Measurements from ENCODE around the gene ALPI.
"Not testable (repeated sequence)": the region's sequence is repeated elsewhere in the genome, so short reads cannot be mapped to it uniquely, and the experiment has no call there.

The ALPI gene

DNA sequence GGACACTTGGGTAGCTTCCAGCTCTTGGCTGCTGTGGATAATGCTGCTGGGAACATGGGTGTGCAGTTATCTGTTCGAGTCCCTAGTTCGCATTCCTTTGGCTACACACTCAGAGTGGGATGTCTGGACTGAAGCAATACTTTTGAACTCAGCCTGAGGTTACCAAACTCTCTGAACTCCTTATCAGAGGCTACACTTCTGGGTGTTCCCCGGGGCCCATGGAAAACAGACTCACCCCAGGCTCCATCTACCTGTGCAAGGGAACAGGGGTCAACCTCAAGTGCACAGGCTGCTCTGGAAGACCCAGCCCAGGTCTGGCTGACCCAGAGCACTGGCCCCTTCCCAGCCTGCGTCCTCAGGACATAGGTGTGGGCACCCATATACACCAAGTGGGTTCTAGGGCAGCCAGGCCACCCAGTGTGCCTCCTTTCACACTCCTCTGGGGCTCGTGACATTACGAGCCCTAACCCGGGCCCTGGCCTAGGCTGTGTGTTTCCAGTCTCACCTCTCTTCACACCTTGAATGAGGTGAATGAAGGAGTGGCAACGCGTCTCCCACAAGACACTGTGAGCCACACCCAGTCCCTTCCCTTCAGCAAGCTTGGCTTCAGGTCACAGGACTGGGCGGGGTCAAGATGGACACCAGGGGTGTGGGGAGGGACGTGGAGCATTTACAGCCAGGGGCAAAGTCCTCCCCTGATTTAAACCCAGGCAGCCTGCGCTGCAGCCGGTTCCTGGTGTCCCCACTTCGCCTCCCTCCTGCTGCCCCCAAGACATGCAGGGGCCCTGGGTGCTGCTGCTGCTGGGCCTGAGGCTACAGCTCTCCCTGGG lies at the start of gene ALPI:
TSS of gene ALPI (plus strand) at position 728 of the 830 bp plus-strand sequence. CDS start at position 775, 47 bp downstream.
- Histone ChIP-seq H3K9me3 (ENCODE audit: control insufficient read depth in 2 of 2, low read length in 2 of 2) (no peaks in the 10 kb centered on the region), H3K9ac (ENCODE audit: low read length in 2 of 2) (no peak within 1 kb of the TSS), H3K27ac (ENCODE audit: low read length) (no peak within 1 kb of the TSS), H3K4me3 (ENCODE audit: low read length in 2 of 2) (no peak within 1 kb of the TSS), H3K4me1 (ENCODE audit: control insufficient read depth, insufficient read depth, low read length) (no peaks in the 10 kb centered on the region), H3K27me3 (ENCODE audit: control insufficient read depth in 1 of 2, insufficient read depth in 2 of 2, low read length in 2 of 2) (peaks cover 17 to 18% of the 10 kb centered on the region in 2 donors), H3K36me3 (ENCODE audit: control insufficient read depth in 2 of 2, insufficient read depth in 2 of 2, low read length in 2 of 2) (no peaks in the 10 kb centered on the region)

DNA sequence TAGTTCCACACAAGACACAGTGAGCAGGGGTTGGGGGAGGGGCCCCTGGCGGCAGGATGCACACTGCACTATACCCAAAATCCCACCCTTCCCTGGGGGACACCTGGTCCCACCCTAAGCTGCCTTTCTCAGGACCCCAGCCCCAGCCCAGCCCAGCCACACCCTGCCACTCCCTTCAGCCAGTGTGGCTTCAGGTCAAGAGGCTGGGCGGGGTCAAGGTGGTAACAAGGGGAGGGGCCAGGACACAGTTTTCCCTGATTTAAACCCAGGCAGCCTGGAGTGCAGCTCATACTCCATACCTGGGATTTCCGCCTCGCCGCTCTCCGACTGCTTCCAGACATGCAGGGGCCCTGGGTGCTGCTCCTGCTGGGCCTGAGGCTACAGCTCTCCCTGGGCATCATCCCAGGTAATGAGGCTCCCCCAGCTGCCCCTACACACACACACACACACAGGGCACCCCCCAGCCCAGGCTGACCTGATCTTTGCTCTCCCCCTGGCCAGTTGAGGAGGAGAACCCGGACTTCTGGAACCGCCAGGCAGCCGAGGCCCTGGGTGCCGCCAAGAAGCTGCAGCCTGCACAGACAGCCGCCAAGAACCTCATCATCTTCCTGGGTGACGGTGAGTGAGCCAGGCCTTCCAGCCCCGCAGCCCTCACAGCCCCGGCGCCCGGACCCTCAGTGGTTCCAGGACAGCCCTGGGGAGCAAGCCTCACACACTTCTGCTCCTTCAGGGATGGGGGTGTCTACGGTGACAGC lies 49.2 kb upstream of the ALPI start, which contains the start of gene ALPG:
TSS of gene ALPG (plus strand) at position 289 of the 755 bp plus-strand sequence. CDS start at position 340, 51 bp downstream.
- no peaks in the 10 kb centered on the region for H3K4me1 ChIP-seq (ENCODE audit: control insufficient read depth, insufficient read depth, low read length)
- H3K9ac ChIP-seq (ENCODE audit: low read length in 2 of 2) = no peak within 1 kb of the TSS
- H3K27me3 ChIP-seq (ENCODE audit: control insufficient read depth in 1 of 2, insufficient read depth in 2 of 2, low read length in 2 of 2) = peaks cover 3 to 7% of the 10 kb centered on the region in 2 donors

DNA sequence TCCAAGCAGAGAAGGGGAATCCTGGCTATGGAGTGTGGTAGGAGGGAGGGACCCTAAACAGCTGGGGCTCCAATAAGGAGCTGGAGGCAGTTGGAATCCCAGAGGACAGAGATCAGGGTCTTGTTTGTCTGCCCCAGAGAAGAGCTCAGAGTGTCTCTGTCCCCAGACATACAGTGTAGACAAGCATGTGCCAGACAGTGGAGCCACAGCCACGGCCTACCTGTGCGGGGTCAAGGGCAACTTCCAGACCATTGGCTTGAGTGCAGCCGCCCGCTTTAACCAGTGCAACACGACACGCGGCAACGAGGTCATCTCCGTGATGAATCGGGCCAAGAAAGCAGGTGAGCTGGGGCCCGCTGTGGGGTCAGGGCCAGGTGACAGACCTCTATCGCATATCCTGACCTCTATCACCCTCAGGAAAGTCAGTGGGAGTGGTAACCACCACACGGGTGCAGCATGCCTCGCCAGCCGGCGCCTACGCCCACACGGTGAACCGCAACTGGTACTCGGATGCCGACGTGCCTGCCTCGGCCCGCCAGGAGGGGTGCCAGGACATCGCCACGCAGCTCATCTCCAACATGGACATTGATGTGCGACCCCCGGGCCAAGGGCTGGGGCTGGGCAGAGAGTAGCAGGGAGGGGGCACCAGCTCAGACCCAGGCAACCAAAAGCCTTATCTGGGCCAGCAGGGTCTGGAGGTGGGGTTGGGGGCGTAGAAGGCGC lies 48.4 kb upstream of the ALPI start:
- not testable (repeated sequence) for H3K27ac ChIP-seq (ENCODE audit: low read length); H3K36me3 ChIP-seq (ENCODE audit: control insufficient read depth in 2 of 2, insufficient read depth in 2 of 2, low read length in 2 of 2)

More for the DNA sequence above, 49.2 kb upstream of the ALPI start, which contains the start of gene ALPG:
- H3K4me3 ChIP-seq (ENCODE audit: low read length in 2 of 2) = no peak within 1 kb of the TSS
- H3K27ac ChIP-seq (ENCODE audit: low read length) = no peak within 1 kb of the TSS
- no peaks in the 10 kb centered on the region for H3K36me3 ChIP-seq (ENCODE audit: control insufficient read depth in 2 of 2, insufficient read depth in 2 of 2, low read length in 2 of 2)
- H3K9me3 ChIP-seq (ENCODE audit: control insufficient read depth in 2 of 2, low read length in 2 of 2) = no peaks in the 10 kb centered on the region

DNA sequence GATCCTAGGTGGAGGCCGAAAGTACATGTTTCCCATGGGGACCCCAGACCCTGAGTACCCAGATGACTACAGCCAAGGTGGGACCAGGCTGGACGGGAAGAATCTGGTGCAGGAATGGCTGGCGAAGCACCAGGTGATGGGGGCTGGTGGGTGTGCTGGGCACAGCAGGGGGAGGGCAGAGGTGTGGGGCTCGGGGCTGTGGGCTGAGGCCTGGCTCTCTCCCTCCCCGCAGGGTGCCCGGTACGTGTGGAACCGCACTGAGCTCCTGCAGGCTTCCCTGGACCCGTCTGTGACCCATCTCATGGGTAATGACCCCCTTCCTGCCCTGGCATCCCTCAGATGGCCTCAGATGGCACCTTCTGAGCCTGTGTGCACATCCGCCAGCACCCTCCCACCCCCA lies 47.7 kb upstream of the ALPI start:
- not testable (repeated sequence) for H3K4me3 ChIP-seq (ENCODE audit: low read length in 2 of 2); H3K4me1 ChIP-seq (ENCODE audit: control insufficient read depth, insufficient read depth, low read length); H3K9ac ChIP-seq (ENCODE audit: low read length in 2 of 2); H3K36me3 ChIP-seq (ENCODE audit: control insufficient read depth in 2 of 2, insufficient read depth in 2 of 2, low read length in 2 of 2); H3K9me3 ChIP-seq (ENCODE audit: control insufficient read depth in 2 of 2, low read length in 2 of 2); H3K27me3 ChIP-seq (ENCODE audit: control insufficient read depth in 1 of 2, insufficient read depth in 2 of 2, low read length in 2 of 2); H3K27ac ChIP-seq (ENCODE audit: low read length)

More for the DNA sequence above, 48.4 kb upstream of the ALPI start:
- not testable (repeated sequence) for H3K9me3 ChIP-seq (ENCODE audit: control insufficient read depth in 2 of 2, low read length in 2 of 2); H3K4me3 ChIP-seq (ENCODE audit: low read length in 2 of 2); H3K27me3 ChIP-seq (ENCODE audit: control insufficient read depth in 1 of 2, insufficient read depth in 2 of 2, low read length in 2 of 2); H3K9ac ChIP-seq (ENCODE audit: low read length in 2 of 2); H3K4me1 ChIP-seq (ENCODE audit: control insufficient read depth, insufficient read depth, low read length)

- H3K4me3 ChIP-seq (ENCODE audit: low read length in 2 of 2); H3K36me3 ChIP-seq (ENCODE audit: control insufficient read depth in 2 of 2, insufficient read depth in 2 of 2, low read length in 2 of 2); H3K9me3 ChIP-seq (ENCODE audit: control insufficient read depth in 2 of 2, low read length in 2 of 2); H3K27me3 ChIP-seq (ENCODE audit: control insufficient read depth in 1 of 2, insufficient read depth in 2 of 2, low read length in 2 of 2); H3K4me1 ChIP-seq (ENCODE audit: control insufficient read depth, insufficient read depth, low read length); H3K27ac ChIP-seq (ENCODE audit: low read length); H3K9ac ChIP-seq (ENCODE audit: low read length in 2 of 2): not testable (repeated sequence)
These were observed 46.3 kb upstream of the ALPI start for GRCh38 chr2:232409617-232410016.

DNA sequence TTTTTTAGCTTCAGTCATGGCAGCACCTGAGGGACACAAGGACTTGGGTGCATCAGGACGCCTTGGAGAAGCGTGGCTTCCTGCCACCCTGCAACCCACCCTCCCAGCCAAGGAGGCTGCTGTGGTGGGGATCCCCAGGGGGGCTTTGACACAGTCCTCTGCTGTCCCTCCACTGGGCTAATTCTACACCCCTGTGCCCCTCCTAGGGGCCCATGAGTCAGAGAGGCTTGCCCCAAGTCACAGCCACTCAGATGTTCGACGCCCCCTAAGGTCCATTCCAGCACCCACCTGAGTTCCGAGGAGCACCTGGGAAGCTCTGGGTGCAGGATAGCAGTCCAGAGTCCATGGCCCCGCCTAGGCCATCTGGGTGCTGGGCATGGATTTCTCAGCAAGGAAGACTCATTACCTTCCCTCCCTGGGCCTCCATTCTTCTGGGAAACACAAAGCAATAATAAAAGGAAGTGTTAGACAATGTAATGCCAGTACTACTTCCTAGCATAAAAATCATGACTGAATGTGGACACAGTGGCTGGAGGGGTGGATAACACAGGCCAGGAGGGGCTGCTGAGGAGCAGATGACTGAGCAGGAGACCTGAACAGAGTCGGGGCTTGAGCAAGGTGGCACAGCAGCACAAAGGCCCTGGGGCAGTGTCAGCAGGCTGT lies 45.6 kb upstream of the ALPI start:
- Histone ChIP-seq H3K27ac (ENCODE audit: low read length) (no peak overlapping the region), H3K36me3 (ENCODE audit: control insufficient read depth in 2 of 2, insufficient read depth in 2 of 2, low read length in 2 of 2) (no peaks in the 10 kb centered on the region), H3K9me3 (ENCODE audit: control insufficient read depth in 2 of 2, low read length in 2 of 2) (no peaks in the 10 kb centered on the region), H3K4me1 (ENCODE audit: control insufficient read depth, insufficient read depth, low read length) (no peaks in the 10 kb centered on the region), H3K9ac (ENCODE audit: low read length in 2 of 2) (no peak overlapping the region), H3K4me3 (ENCODE audit: low read length in 2 of 2) (no peak overlapping the region), H3K27me3 (ENCODE audit: control insufficient read depth in 1 of 2, insufficient read depth in 2 of 2, low read length in 2 of 2) (peaks cover 7 to 10% of the 10 kb centered on the region in 2 donors)

- Histone ChIP-seq H3K4me3 (ENCODE audit: low read length in 2 of 2) (no peak overlapping the region), H3K27ac (ENCODE audit: low read length) (no peak overlapping the region), H3K4me1 (ENCODE audit: control insufficient read depth, insufficient read depth, low read length) (no peaks in the 10 kb centered on the region), H3K9me3 (ENCODE audit: control insufficient read depth in 2 of 2, low read length in 2 of 2) (no peaks in the 10 kb centered on the region), H3K36me3 (ENCODE audit: control insufficient read depth in 2 of 2, insufficient read depth in 2 of 2, low read length in 2 of 2) (no peaks in the 10 kb centered on the region), H3K9ac (ENCODE audit: low read length in 2 of 2) (no peak overlapping the region), H3K27me3 (ENCODE audit: control insufficient read depth in 1 of 2, insufficient read depth in 2 of 2, low read length in 2 of 2) (peaks cover 19 to 21% of the 10 kb centered on the region in 2 donors)
These were observed 43.9 kb upstream of the ALPI start for GRCh38 chr2:232411901-232412629.

DNA sequence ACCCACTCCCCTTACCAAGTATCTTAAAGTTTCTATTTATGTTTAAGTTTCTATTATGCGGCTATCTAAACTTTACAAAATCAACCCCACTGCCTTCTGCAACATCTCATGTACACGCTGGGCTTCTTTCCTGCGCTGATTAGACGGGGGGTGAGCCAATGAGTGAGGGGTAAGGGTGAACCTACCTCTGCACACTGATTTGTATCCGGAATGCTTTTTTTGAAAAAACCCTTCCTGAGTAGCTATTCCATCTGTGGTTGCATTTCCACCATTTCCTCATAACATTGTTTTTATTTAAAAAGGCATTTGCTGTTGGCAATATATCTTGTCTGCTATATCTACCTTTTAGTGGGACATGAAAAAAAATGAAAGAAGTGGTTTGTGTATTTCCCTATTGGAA lies 43.0 kb upstream of the ALPI start:
- no peaks in the 10 kb centered on the region for H3K4me1 ChIP-seq (ENCODE audit: control insufficient read depth, insufficient read depth, low read length)
- H3K27ac ChIP-seq (ENCODE audit: low read length) = no peak overlapping the region
- no peaks in the 10 kb centered on the region for H3K36me3 ChIP-seq (ENCODE audit: control insufficient read depth in 2 of 2, insufficient read depth in 2 of 2, low read length in 2 of 2)
- H3K9ac ChIP-seq (ENCODE audit: low read length in 2 of 2) = no peak overlapping the region
- peaks cover 25 to 26% of the 10 kb centered on the region in 2 donors for H3K27me3 ChIP-seq (ENCODE audit: control insufficient read depth in 1 of 2, insufficient read depth in 2 of 2, low read length in 2 of 2)
- no peak overlapping the region for H3K4me3 ChIP-seq (ENCODE audit: low read length in 2 of 2)
- no peaks in the 10 kb centered on the region for H3K9me3 ChIP-seq (ENCODE audit: control insufficient read depth in 2 of 2, low read length in 2 of 2)

DNA sequence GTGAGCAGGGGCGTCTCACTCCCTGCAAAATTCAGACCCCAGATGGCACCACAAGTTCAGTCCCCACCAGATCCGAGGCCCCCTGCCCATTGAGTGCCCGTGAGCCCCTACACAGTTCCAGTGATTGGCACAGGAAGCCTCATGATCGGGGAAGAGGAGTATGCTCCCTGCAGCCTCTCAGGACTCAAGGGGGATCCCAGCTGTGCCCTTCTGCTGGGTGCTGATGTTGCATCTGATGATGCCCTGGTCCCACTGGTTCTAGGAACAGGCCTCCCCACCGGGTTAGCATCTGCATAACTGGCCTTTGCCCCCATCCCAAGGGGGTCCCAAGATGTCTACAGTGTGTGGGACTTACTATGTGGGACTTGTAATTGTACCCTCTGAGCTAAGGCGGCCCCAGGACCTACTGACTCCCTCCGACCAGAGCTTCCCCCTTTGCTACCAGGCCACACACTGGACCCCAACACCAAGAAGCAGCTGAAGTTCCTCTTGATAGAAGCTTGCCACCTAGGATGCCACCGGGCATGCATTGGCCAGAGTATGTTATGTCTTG lies 40.7 kb upstream of the ALPI start:
- H3K9me3 ChIP-seq (ENCODE audit: control insufficient read depth in 2 of 2, low read length in 2 of 2) = no peaks in the 10 kb centered on the region
- H3K36me3 ChIP-seq (ENCODE audit: control insufficient read depth in 2 of 2, insufficient read depth in 2 of 2, low read length in 2 of 2) = no peaks in the 10 kb centered on the region
- H3K4me1 ChIP-seq (ENCODE audit: control insufficient read depth, insufficient read depth, low read length) = peaks cover 7% of the 10 kb centered on the region
- H3K27ac ChIP-seq (ENCODE audit: low read length) = no peak overlapping the region
- H3K4me3 ChIP-seq (ENCODE audit: low read length in 2 of 2) = no peak overlapping the region
- H3K27me3 ChIP-seq (ENCODE audit: control insufficient read depth in 1 of 2, insufficient read depth in 2 of 2, low read length in 2 of 2) = peaks cover 40 to 47% of the 10 kb centered on the region in 2 donors
- no peak overlapping the region for H3K9ac ChIP-seq (ENCODE audit: low read length in 2 of 2)
